GM23248 (cell line): ENCODE results near the gene USP24. TPM values are rescaled to one million over a fixed set of nuclear protein-coding genes. Genes with fewer than 3 reads are reported as not detected.

Experiments used
- DNase-seq: peaks from one replicate; pipeline ENCODE4 v3.0.0-alpha.2; 2015
- H2AFZ ChIP-seq: fragments of 200-600 bp; sonication (generic); 2 replicates; pipeline ENCODE4 v1.6.1; 2016; ENCODE audit warnings: antibody characterized with exemption
- H3F3A ChIP-seq: fragments of 200-600 bp; sonication (generic); 2 replicates; pipeline ENCODE4 v1.6.1; 2016; ENCODE audit warnings: mild to moderate bottlenecking, antibody characterized with exemption, mixed run types; ENCODE audit not compliant: insufficient read depth
- H3K27ac ChIP-seq: fragments of 200-600 bp; sonication (generic); 2 replicates; pipeline ENCODE4 v1.5.1; 2016; ENCODE audit warnings: mild to moderate bottlenecking
- H3K27me3 ChIP-seq: fragments of 200-600 bp; sonication (generic); replicated peaks from 2 replicates; pipeline ENCODE4 v1.6.1; 2016; ENCODE audit warnings: mild to moderate bottlenecking; ENCODE audit not compliant: insufficient read depth
- H3K36me3 ChIP-seq: fragments of 200-600 bp; sonication (generic); 2 replicates; pipeline ENCODE4 v1.6.1; 2016; ENCODE audit warnings: low read depth, mild to moderate bottlenecking
- H3K4me1 ChIP-seq: fragments of 200-600 bp; sonication (generic); 2 replicates; pipeline ENCODE4 v1.6.1; 2016; ENCODE audit warnings: mild to moderate bottlenecking; ENCODE audit not compliant: insufficient read depth
- H3K4me2 ChIP-seq: fragments of 200-600 bp; sonication (generic); one replicate; pipeline ENCODE4 v1.6.1; 2016; ENCODE audit warnings: mild to moderate bottlenecking; ENCODE audit not compliant: unreplicated experiment
- H3K4me3 ChIP-seq: fragments of 200-600 bp; sonication (generic); 2 replicates; pipeline ENCODE4 v1.5.1; 2016; ENCODE audit warnings: mild to moderate bottlenecking
- H3K79me2 ChIP-seq: fragments of 200-600 bp; sonication (generic); 2 replicates; pipeline ENCODE4 v1.6.1; 2016; ENCODE audit warnings: mild to moderate bottlenecking; ENCODE audit not compliant: insufficient read depth
- H3K9ac ChIP-seq: fragments of 200-600 bp; sonication (generic); 2 replicates; pipeline ENCODE4 v1.6.1; 2016; ENCODE audit warnings: mild to moderate bottlenecking
- H3K9me2 ChIP-seq: fragments of 200-600 bp; sonication (generic); 2 replicates; pipeline ENCODE4 v1.6.1; 2016; ENCODE audit warnings: mixed run types, mild to moderate bottlenecking, moderate library complexity; ENCODE audit not compliant: insufficient read depth
- H3K9me3 ChIP-seq: fragments of 200-600 bp; sonication (generic); one replicate; pipeline ENCODE4 v1.6.1; 2017; ENCODE audit warnings: low read depth
- H4K20me1 ChIP-seq: fragments of 200-600 bp; sonication (generic); 2 replicates; pipeline ENCODE4 v1.6.0; 2016; ENCODE audit not compliant: insufficient read depth
- EZH2 ChIP-seq: fragments of 200-600 bp; sonication (generic); IDR thresholded peaks from 2 replicates; pipeline ENCODE4 v1.6.1; 2018; ENCODE audit warnings: antibody characterized with exemption, mild to moderate bottlenecking; ENCODE audit not compliant: insufficient read depth, poor library complexity, severe bottlenecking
- EZH2phosphoT487 ChIP-seq: fragments of 200-600 bp; sonication (generic); IDR thresholded peaks from 2 replicates; pipeline ENCODE4 v1.6.1; 2018; ENCODE audit warnings: antibody characterized with exemption, moderate library complexity, mild to moderate bottlenecking, low read depth; ENCODE audit not compliant: insufficient read depth
- WGBS, 2 experiments: methylation state at CpG; one replicate each; pipeline ENCODE4 v1.1.6; 2015 to 2017; ENCODE audit warnings: low lambda C conversion rate in 2 of 2, low coverage in 1 of 2; ENCODE audit errors: missing lambda C conversion rate in 2 of 2; 5-methylcytosine and 5-hydroxymethylcytosine counted together
- in situ Hi-C: fragments of 300-500 bp; cut with MboI; formaldehyde crosslinking; loops from 2 replicates; pipeline ENCODE4 v1.15.0; 2020
- microRNA-seq: library from miRNA; unstranded; fragments of <30 nt; microRNA quantifications from one replicate; pipeline ENCODE4, GENCODE V29; 2016; ENCODE audit warnings: borderline number of aligned reads
- polyA plus RNA-seq: library from polyadenylated mRNA; unstranded; fragments of >200 nt; fragmentation: Nextera tagmentation; extraction: Ambion mirVana; gene quantifications from 2 replicates; pipeline ENCODE4 v1.2.1, GENCODE V29; 2016
- small RNA-seq: library from RNA; depleted of rRNA; stranded (forward); fragments of <200 nt; gene quantifications from one replicate; pipeline ENCODE3, GENCODE V24; 2014; ENCODE audit warnings: low read depth, low replicate concordance
- total RNA-seq: library from RNA; depleted of rRNA; stranded (reverse); fragments of >200 nt; shearing (Covaris generic); gene quantifications from 2 replicates; pipeline ENCODE4 v1.2.3, GENCODE V29; 2014; rRNA removed

USP24 gene
- total and polyA plus RNA-seq, 2 experiments from 2014 or later, result 3.3 to 16.3 TPM

GRCh38 chr1:55021942-55022546, 193.1 kb downstream of the USP24 start:
- Histone ChIP-seq H2AFZ (peak overlapping the region; percentile 98), H3K9ac (peak overlapping the region; percentile 66), H3K9me2 (no peaks in the 10 kb centered on the region), H3K79me2 (no peaks in the 10 kb centered on the region), H4K20me1 (no peaks in the 10 kb centered on the region), H3K27me3 (0 out of 2 replicates have a peak, but pooled peaks cover 7% of the 10 kb centered on the region), H3K4me2 (no peak overlapping the region), H3K27ac (no peak overlapping the region), H3K9me3 (no peaks in the 10 kb centered on the region), H3K36me3 (no peaks in the 10 kb centered on the region), H3K4me3 (no peak overlapping the region), H3K4me1 (no peaks in the 10 kb centered on the region), H3F3A (0 out of 2 replicates have a peak, but pooled peaks cover 3% of the 10 kb centered on the region)
- WGBS, 2 experiments, result 41 to 44% methylated on average over 15 of the region's 15 CpGs
- peak; percentile 96 for DNase-seq
- TF ChIP-seq EZH2 (no peak), EZH2phosphoT487 (no peak)
- in situ Hi-C loops, result no loop called here

- in situ Hi-C loops, result no loop called here
Observed at GRCh38 chr1:55018395-55018794, 196.8 kb downstream of the USP24 start.

More at GRCh38 chr1:55018395-55018794, 196.8 kb downstream of the USP24 start:
- WGBS, 2 experiments, result 64 to 67% methylated on average over 9 of the region's 9 CpGs
- DNase-seq, result no peak
- no peak overlapping the region for H3K27ac ChIP-seq
- TF ChIP-seq EZH2phosphoT487, result no peak
- TF ChIP-seq EZH2, result no peak
- no peaks in the 10 kb centered on the region for H3K9me3 ChIP-seq
- no peaks in the 10 kb centered on the region for H4K20me1 ChIP-seq
- H3K9me2 ChIP-seq, result no peaks in the 10 kb centered on the region
- H3K4me3 ChIP-seq, result no peak overlapping the region
- H2AFZ ChIP-seq, result no peak overlapping the region
- H3K4me1 ChIP-seq, result peaks cover 9% of the 10 kb centered on the region
- H3F3A ChIP-seq, result no peaks in the 10 kb centered on the region
- peaks cover 7% of the 10 kb centered on the region; the same call in 1 of the 2 replicates for H3K27me3 ChIP-seq
- no peak overlapping the region for H3K9ac ChIP-seq
- no peaks in the 10 kb centered on the region for H3K36me3 ChIP-seq
- H3K4me2 ChIP-seq, result no peak overlapping the region
- no peaks in the 10 kb centered on the region for H3K79me2 ChIP-seq

Small RNA genes lying within 50 kb of the gene (microRNA-seq; reads per million reads assigned to microRNA genes)
- gene MIR4422, result not detected

Small RNA genes lying within 50 kb of the gene (small RNA-seq; reads per million reads assigned to genes)
- not detected for gene MIR4422

Other genes starting within 250 kb of the USP24 start
- gene TMEM61, start 234.7 kb downstream of the USP24 start, total RNA-seq, result not detected in 2 replicates
- not detected in 2 replicates for gene TMEM61, start 234.7 kb downstream of the USP24 start, polyA plus RNA-seq
- gene BSND, start 216.4 kb downstream of the USP24 start, total RNA-seq, result not detected in 2 replicates
- not detected in 2 replicates for gene BSND, start 216.4 kb downstream of the USP24 start, polyA plus RNA-seq
- gene PCSK9, start 175.8 kb downstream of the USP24 start, total RNA-seq, result 0.11 and 0.25 TPM in 2 replicates
- 0.16 TPM in 2 replicates for gene PCSK9, start 175.8 kb downstream of the USP24 start, polyA plus RNA-seq